H9 (cell line): ENCODE data around the gene TENM4. TPM values are rescaled to one million over a fixed set of nuclear protein-coding genes. Genes with fewer than 3 reads are reported as not detected.

Experiments used
- DNase-seq: peaks from one replicate; pipeline ENCODE4 v3.0.0-alpha.2; 2017
- H2AFZ ChIP-seq: one replicate; pipeline ENCODE4 v1.6.1; 2013; ENCODE audit warnings: mild to moderate bottlenecking, low read length, control low read depth, moderate library complexity
- H2AK5ac ChIP-seq: 2 replicates; pipeline ENCODE4 v1.6.1; 2013; ENCODE audit warnings: low read length, control low read depth, mixed read lengths; ENCODE audit not compliant: insufficient read length
- H2BK120ac ChIP-seq: one replicate; pipeline ENCODE4 v1.6.1; 2013; ENCODE audit warnings: low read depth, mild to moderate bottlenecking, low read length, control low read depth, inconsistent platforms; ENCODE audit not compliant: poor library complexity, severe bottlenecking
- H2BK12ac ChIP-seq: 2 replicates; pipeline ENCODE4 v1.6.1; 2013; ENCODE audit warnings: low read length, control low read depth, mixed read lengths, low read depth; ENCODE audit not compliant: insufficient read length
- H2BK15ac ChIP-seq: 2 replicates; pipeline ENCODE4 v1.6.1; 2013; ENCODE audit warnings: low read depth, low read length, control low read depth
- H2BK20ac ChIP-seq: one replicate; pipeline ENCODE4 v1.6.1; 2013; ENCODE audit warnings: low read depth, mild to moderate bottlenecking, low read length, control low read depth, inconsistent platforms; ENCODE audit not compliant: poor library complexity, severe bottlenecking
- H2BK5ac ChIP-seq: 2 replicates; pipeline ENCODE4 v1.6.1; 2013; ENCODE audit warnings: low read length, control low read depth, mixed read lengths; ENCODE audit not compliant: insufficient read length
- H3K14ac ChIP-seq: 2 replicates; pipeline ENCODE4 v1.6.1; 2013; ENCODE audit warnings: low read length, control low read depth; ENCODE audit not compliant: insufficient read depth
- H3K18ac ChIP-seq: 2 replicates; pipeline ENCODE4 v1.6.1; 2013; ENCODE audit warnings: low read depth, mild to moderate bottlenecking, mixed read lengths, low read length, control low read depth; ENCODE audit not compliant: insufficient read length
- H3K23ac ChIP-seq: 2 replicates; pipeline ENCODE4 v1.6.1; 2013; ENCODE audit warnings: low read length, control low read depth, mixed read lengths, low read depth; ENCODE audit not compliant: insufficient read length
- H3K23me2 ChIP-seq: 2 replicates; pipeline ENCODE4 v1.6.1; 2013; ENCODE audit warnings: low read depth, mild to moderate bottlenecking, mixed read lengths, low read length, control low read depth; ENCODE audit not compliant: insufficient read length, poor library complexity, severe bottlenecking
- H3K27ac ChIP-seq: 2 replicates; pipeline ENCODE4 v1.5.1; 2013; ENCODE audit warnings: low read length, control low read depth, mixed read lengths, low read depth; ENCODE audit not compliant: insufficient read length
- H3K27me3 ChIP-seq: 2 replicates; pipeline ENCODE4 v1.6.1; 2013; ENCODE audit warnings: low read length, control low read depth, inconsistent platforms; ENCODE audit not compliant: insufficient read depth
- H3K4ac ChIP-seq: 2 replicates; pipeline ENCODE4 v1.6.1; 2013; ENCODE audit warnings: low read depth, mild to moderate bottlenecking, control low read depth, inconsistent platforms, low read length, moderate library complexity
- H3K4me1 ChIP-seq: 2 replicates; pipeline ENCODE4 v1.6.1; 2013; ENCODE audit warnings: low read length, control low read depth, inconsistent platforms; ENCODE audit not compliant: insufficient read depth
- H3K4me2 ChIP-seq: 2 replicates; pipeline ENCODE4 v1.6.1; 2013; ENCODE audit warnings: low read length, control low read depth, mixed read lengths; ENCODE audit not compliant: insufficient read length, insufficient read depth
- H3K56ac ChIP-seq: 2 replicates; pipeline ENCODE4 v1.6.1; 2013; ENCODE audit warnings: low read depth, mild to moderate bottlenecking, mixed read lengths, low read length, control low read depth; ENCODE audit not compliant: insufficient read length
- H3K79me1 ChIP-seq: 2 replicates; pipeline ENCODE4 v1.6.1; 2013; ENCODE audit warnings: low read depth, mild to moderate bottlenecking, moderate library complexity, low read length, control low read depth, inconsistent platforms; ENCODE audit not compliant: insufficient read depth, poor library complexity, severe bottlenecking
- H3K79me2 ChIP-seq: 2 replicates; pipeline ENCODE4 v1.6.1; 2013; ENCODE audit warnings: low read length, control low read depth, inconsistent platforms; ENCODE audit not compliant: insufficient read depth
- H3K9ac ChIP-seq: 2 replicates; pipeline ENCODE4 v1.6.1; 2013; ENCODE audit warnings: low read length, control low read depth, mixed read lengths; ENCODE audit not compliant: insufficient read length; ENCODE audit errors: extremely low read depth
- H3K9me3 ChIP-seq: one replicate; pipeline ENCODE4 v1.6.1; 2013; ENCODE audit warnings: low read depth, low read length, inconsistent platforms; ENCODE audit not compliant: control insufficient read depth
- H3T11ph ChIP-seq: one replicate; pipeline ENCODE4 v1.6.1; 2013; ENCODE audit warnings: mild to moderate bottlenecking, low read length, control low read depth, inconsistent platforms
- H4K20me1 ChIP-seq: one replicate; pipeline ENCODE4 v1.6.1; 2013; ENCODE audit not compliant: control insufficient read depth, insufficient read length, insufficient read depth
- H4K5ac ChIP-seq: 2 replicates; pipeline ENCODE4 v1.6.1; 2013; ENCODE audit warnings: low read depth, mild to moderate bottlenecking, mixed read lengths, low read length, control low read depth; ENCODE audit not compliant: insufficient read length
- H4K8ac ChIP-seq: replicated peaks from 2 replicates; pipeline ENCODE4 v1.6.1; 2013; ENCODE audit warnings: low read length, control low read depth, mixed read lengths, low read depth; ENCODE audit not compliant: insufficient read length
- H4K91ac ChIP-seq: 2 replicates; pipeline ENCODE4 v1.6.1; 2013; ENCODE audit warnings: low read depth, mild to moderate bottlenecking, moderate library complexity, mixed read lengths, low read length, control low read depth; ENCODE audit not compliant: insufficient read length
- H3K27ac Mint-ChIP-seq, 3 experiments: 2 replicates in 2 of 3; 3 replicates in 1 of 3; pipeline ENCODE4 v1.8.0; 2020 to 2021; ENCODE audit warnings: mixed read lengths in 3 of 3, mild to moderate bottlenecking in 1 of 3, moderate library complexity in 1 of 3
- H3K27me3 Mint-ChIP-seq: 2 replicates; pipeline ENCODE4 v1.8.0; 2021; ENCODE audit warnings: low read depth, mild to moderate bottlenecking, moderate library complexity, mixed read lengths
- H3K36me3 Mint-ChIP-seq, 3 experiments: 2 replicates in 2 of 3; 3 replicates in 1 of 3; pipeline ENCODE4 v1.8.0; 2020 to 2021; ENCODE audit warnings: low read depth in 3 of 3, mixed read lengths in 3 of 3; ENCODE audit not compliant: insufficient read depth in 1 of 3
- H3K4me1 Mint-ChIP-seq, 2 experiments: 2 replicates each; pipeline ENCODE4 v1.8.0; 2020; ENCODE audit warnings: mixed read lengths in 2 of 2
- H3K4me3 Mint-ChIP-seq, 2 experiments: 2 replicates in 1 of 2; 3 replicates in 1 of 2; pipeline ENCODE4 v1.8.0; 2020 to 2021; ENCODE audit warnings: mild to moderate bottlenecking in 2 of 2, mixed read lengths in 2 of 2, moderate library complexity in 1 of 2
- H3K9me3 Mint-ChIP-seq, 2 experiments: 2 replicates in 1 of 2; 3 replicates in 1 of 2; pipeline ENCODE4 v1.8.0; 2020; ENCODE audit warnings: mild to moderate bottlenecking in 2 of 2, mixed read lengths in 2 of 2, moderate library complexity in 1 of 2
- WGBS: extraction: QIAGEN DNeasy Blood & Tissue Kit; methylation state at CpG from one replicate; pipeline ENCODE4 v1.1.7; 2013; ENCODE audit warnings: missing lambda C conversion rate, low lambda C conversion rate, mixed read lengths; ENCODE audit not compliant: insufficient read length; ENCODE audit errors: extremely low coverage; 5-methylcytosine and 5-hydroxymethylcytosine counted together
- total RNA-seq: library from RNA; stranded (reverse); gene quantifications from 2 replicates; pipeline ENCODE4 v1.2.1, GENCODE V29; 2021
- TF ChIP-seq, protein P1 (sequence below): fragments of 200-600 bp; sonication (generic); conservative IDR thresholded peaks from 3 replicates; pipeline ENCODE4 v1.8.0; 2021; ENCODE audit warnings: antibody characterized with exemption, mild to moderate bottlenecking

TENM4 gene
- total RNA-seq, 1 experiment from 2014 or later, result 4.6 TPM

DNA sequence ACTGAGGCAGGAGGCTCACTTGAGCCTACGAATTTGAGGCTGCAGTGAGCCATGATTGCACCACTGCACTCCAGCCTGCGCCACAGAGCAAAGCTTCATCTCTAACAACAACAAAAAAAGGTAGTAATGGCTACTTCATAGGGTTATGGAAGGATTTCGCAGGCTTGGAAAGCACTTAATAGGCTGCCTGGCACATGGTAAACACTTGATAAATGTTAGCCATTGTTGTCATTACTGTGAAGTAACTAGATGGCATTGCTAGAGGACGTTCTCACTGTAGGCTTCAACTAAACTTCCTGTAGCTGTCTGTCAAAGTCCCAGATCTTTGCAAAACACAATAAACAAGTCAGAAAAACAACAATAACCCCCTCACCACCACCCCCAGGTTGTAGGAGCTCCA lies 508.9 kb downstream of the TENM4 start:
- no peaks in the 10 kb centered on the region for H3K23me2 ChIP-seq
- Mint-ChIP-seq H3K27ac (no peak overlapping the region), H3K9me3 (peaks cover 11 to 12% of the 10 kb centered on the region in 2 experiments), H3K27me3 (peaks cover 84% of the 10 kb centered on the region), H3K36me3 (peaks cover 4 to 15% (median 6%) of the 10 kb centered on the region in 3 experiments; a peak in 6 of 7 replicates), H3K4me3 (no peak overlapping the region), H3K4me1 (peaks cover 53% of the 10 kb centered on the region in 2 experiments)
- H2BK20ac ChIP-seq, result no peak overlapping the region
- H2AFZ ChIP-seq, result no peak overlapping the region
- no peak overlapping the region for H2BK15ac ChIP-seq
- H2BK120ac ChIP-seq, result no peak overlapping the region
- H3K27me3 ChIP-seq, result peaks cover 41% of the 10 kb centered on the region
- no peak for DNase-seq
- H3T11ph ChIP-seq, result no peak overlapping the region
- no peaks in the 10 kb centered on the region for H3K79me2 ChIP-seq
- H3K18ac ChIP-seq, result no peak overlapping the region
- no peak overlapping the region for H2AK5ac ChIP-seq
- TF ChIP-seq, protein P1, sequence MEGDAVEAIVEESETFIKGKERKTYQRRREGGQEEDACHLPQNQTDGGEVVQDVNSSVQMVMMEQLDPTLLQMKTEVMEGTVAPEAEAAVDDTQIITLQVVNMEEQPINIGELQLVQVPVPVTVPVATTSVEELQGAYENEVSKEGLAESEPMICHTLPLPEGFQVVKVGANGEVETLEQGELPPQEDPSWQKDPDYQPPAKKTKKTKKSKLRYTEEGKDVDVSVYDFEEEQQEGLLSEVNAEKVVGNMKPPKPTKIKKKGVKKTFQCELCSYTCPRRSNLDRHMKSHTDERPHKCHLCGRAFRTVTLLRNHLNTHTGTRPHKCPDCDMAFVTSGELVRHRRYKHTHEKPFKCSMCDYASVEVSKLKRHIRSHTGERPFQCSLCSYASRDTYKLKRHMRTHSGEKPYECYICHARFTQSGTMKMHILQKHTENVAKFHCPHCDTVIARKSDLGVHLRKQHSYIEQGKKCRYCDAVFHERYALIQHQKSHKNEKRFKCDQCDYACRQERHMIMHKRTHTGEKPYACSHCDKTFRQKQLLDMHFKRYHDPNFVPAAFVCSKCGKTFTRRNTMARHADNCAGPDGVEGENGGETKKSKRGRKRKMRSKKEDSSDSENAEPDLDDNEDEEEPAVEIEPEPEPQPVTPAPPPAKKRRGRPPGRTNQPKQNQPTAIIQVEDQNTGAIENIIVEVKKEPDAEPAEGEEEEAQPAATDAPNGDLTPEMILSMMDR, result no peak
- H4K20me1 ChIP-seq, result no peaks in the 10 kb centered on the region
- H3K27ac ChIP-seq, result no peak overlapping the region
- H3K4ac ChIP-seq, result no peak overlapping the region
- H4K8ac ChIP-seq, result no peak overlapping the region
- H4K5ac ChIP-seq, result no peak overlapping the region
- H3K9ac ChIP-seq, result no peak overlapping the region
- H3K14ac ChIP-seq, result no peak overlapping the region
- H2BK12ac ChIP-seq, result no peak overlapping the region
- no peak overlapping the region for H3K56ac ChIP-seq
- no peak overlapping the region for H2BK5ac ChIP-seq
- no peak overlapping the region for H3K23ac ChIP-seq
- no peaks in the 10 kb centered on the region for H3K9me3 ChIP-seq
- H3K4me1 ChIP-seq, result peaks cover 8% of the 10 kb centered on the region; the same call in 1 of the 2 replicates
- H3K79me1 ChIP-seq, result no peaks in the 10 kb centered on the region
- WGBS, result no CpG with 5 or more reads among the region's 4 CpGs
- H4K91ac ChIP-seq, result no peak overlapping the region
- H3K4me2 ChIP-seq, result no peak overlapping the region
